CD4-positive, CD25-positive, alpha-beta regulatory T cell (primary cell): ENCODE results near the gene TSC22D3. TPM values are rescaled to one million over a fixed set of nuclear protein-coding genes. Genes with fewer than 3 reads are reported as not detected.

Experiments
- ATAC-seq, 2 donors: fragments of 150-1000 bp; cut with Tn5 transposase; one replicate each; pipeline ENCODE4 v1.10.0; 2021; ENCODE audit warnings: low read depth in 2 of 2, moderate number of reproducible peaks in 2 of 2, moderate library complexity in 1 of 2
- DNase-seq, 3 donors: peaks; one replicate each; pipeline versions ENCODE4 v3.0.0 to v3.0.0-alpha.2; 2012 to 2022; ENCODE audit warnings: mixed read lengths in 1 of 3
- H3K27ac ChIP-seq: one replicate; pipeline ENCODE4 v1.7.0; 2013; ENCODE audit warnings: mild to moderate bottlenecking, low read length; ENCODE audit not compliant: insufficient read depth, poor library complexity, severe bottlenecking
- H3K27me3 ChIP-seq: one replicate; pipeline ENCODE4 v1.7.0; 2013; ENCODE audit warnings: low read length; ENCODE audit not compliant: control insufficient read depth, insufficient read depth
- H3K36me3 ChIP-seq: one replicate; pipeline ENCODE4 v1.7.0; 2013; ENCODE audit warnings: mild to moderate bottlenecking, low read length, moderate library complexity; ENCODE audit not compliant: control insufficient read depth, insufficient read depth
- H3K4me1 ChIP-seq: 2 replicates; pipeline ENCODE4 v1.7.0; 2013; ENCODE audit warnings: mild to moderate bottlenecking, low read length; ENCODE audit not compliant: insufficient read depth, control insufficient read depth, poor library complexity, severe bottlenecking
- H3K4me3 ChIP-seq: one replicate; pipeline ENCODE4 v1.7.0; 2013; ENCODE audit warnings: low read depth, mild to moderate bottlenecking, low read length, moderate library complexity
- H3K9me3 ChIP-seq, 2 experiments: 1 replicate in 1 of 2; 2 replicates in 1 of 2; pipeline ENCODE4 v1.7.0; 2013; ENCODE audit warnings: low read length in 2 of 2, mild to moderate bottlenecking in 1 of 2, moderate library complexity in 1 of 2; ENCODE audit not compliant: control insufficient read depth in 2 of 2
- H3K27ac Mint-ChIP-seq, 3 donors: one replicate each; pipeline ENCODE4 v1.8.0; 2020 to 2022; ENCODE audit warnings: mild to moderate bottlenecking in 3 of 3, mixed read lengths in 3 of 3, moderate library complexity in 2 of 3
- H3K27me3 Mint-ChIP-seq: one replicate; pipeline ENCODE4 v1.8.0; 2022; ENCODE audit warnings: mild to moderate bottlenecking, mixed read lengths
- H3K36me3 Mint-ChIP-seq: one replicate; pipeline ENCODE4 v1.8.0; 2020; ENCODE audit warnings: mixed read lengths
- H3K4me1 Mint-ChIP-seq, 4 donors: one replicate each; pipeline ENCODE4 v1.8.0; 2020 to 2022; ENCODE audit warnings: mixed read lengths in 4 of 4, mild to moderate bottlenecking in 1 of 4
- H3K4me3 Mint-ChIP-seq, 4 donors: one replicate each; pipeline ENCODE4 v1.8.0; 2020 to 2022; ENCODE audit warnings: mild to moderate bottlenecking in 4 of 4, mixed read lengths in 4 of 4, moderate library complexity in 3 of 4
- H3K9me3 Mint-ChIP-seq, 7 donors: one replicate each; pipeline ENCODE4 v1.8.0; 2020 to 2022; ENCODE audit warnings: mixed read lengths in 7 of 7, mild to moderate bottlenecking in 3 of 7, moderate library complexity in 2 of 7
- polyA plus RNA-seq, 4 donors: library from polyadenylated mRNA; unstranded; fragments of 300-500 nt; fragmentation: Illumina TruSeq; gene quantifications; one replicate each; pipeline ENCODE4 v1.2.3, GENCODE V29; 2021
- total RNA-seq: library from RNA; stranded (reverse); gene quantifications from one replicate; pipeline ENCODE4 v1.2.3, GENCODE V29; 2022

Gene TSC22D3
- total and polyA plus RNA-seq, 5 donors from 2014 or later = 624 to 2,718 (median 1,073) TPM

- Histone ChIP-seq H3K27me3 (peaks cover 3% of the 10 kb centered on the region), H3K4me3 (no peak overlapping the region), H3K4me1 (no peaks in the 10 kb centered on the region), H3K27ac (no peak overlapping the region), H3K9me3 (no peaks in the 10 kb centered on the region), H3K36me3 (no peaks in the 10 kb centered on the region)
- no peak overlapping the region for H3K4me3 Mint-ChIP-seq
- DNase-seq = no peak
- no peaks in the 10 kb centered on the region for H3K36me3 Mint-ChIP-seq
- peaks cover 9% of the 10 kb centered on the region for H3K27me3 Mint-ChIP-seq
- no peak for ATAC-seq
- H3K4me1 Mint-ChIP-seq = no peaks in the 10 kb centered on the region
- no peak overlapping the region for H3K27ac Mint-ChIP-seq
- peaks cover 0 to 2% (median 0%) of the 10 kb centered on the region in 7 donors for H3K9me3 Mint-ChIP-seq
Observed at GRCh38 chrX:107787827-107788226, 12.2 kb upstream of the TSC22D3 start.

- H3K4me3 Mint-ChIP-seq = no peak overlapping the region
- Histone ChIP-seq H3K4me3 (no peak overlapping the region), H3K36me3 (no peaks in the 10 kb centered on the region), H3K4me1 (peaks cover 13% of the 10 kb centered on the region), H3K27me3 (no peaks in the 10 kb centered on the region), H3K9me3 (no peaks in the 10 kb centered on the region), H3K27ac (no peak overlapping the region)
- ATAC-seq (no peak), DNase-seq (no peak)
- H3K36me3 Mint-ChIP-seq = no peaks in the 10 kb centered on the region
- H3K27me3 Mint-ChIP-seq = peaks cover 10% of the 10 kb centered on the region
- no peak overlapping the region for H3K27ac Mint-ChIP-seq
- H3K9me3 Mint-ChIP-seq = no peaks in the 10 kb centered on the region
- peaks cover 0 to 12% (median 5%) of the 10 kb centered on the region in 4 donors for H3K4me1 Mint-ChIP-seq
Observed at GRCh38 chrX:107780525-107780924, 4.9 kb upstream of the TSC22D3 start.

GRCh38 chrX:107777536-107777832, 1.9 kb upstream of the TSC22D3 start, which contains the start of gene NCBP2L:
TSS of gene NCBP2L (plus strand) at chrX:107777733. CDS start at chrX:107794221, 16,488 bp downstream.
- Histone ChIP-seq H3K36me3 (no peaks in the 10 kb centered on the region), H3K4me3 (peak within 1 kb of the TSS; percentile 84), H3K4me1 (peaks cover 13% of the 10 kb centered on the region), H3K27me3 (no peaks in the 10 kb centered on the region), H3K27ac (peak within 1 kb of the TSS; percentile 61), H3K9me3 (no peaks in the 10 kb centered on the region)
- peak within 1 kb of the TSS; percentile 85 to 99 (median 92) for H3K4me3 Mint-ChIP-seq
- peak within 1 kb of the TSS; percentile 62 to 97 (median 85) for H3K27ac Mint-ChIP-seq
- H3K36me3 Mint-ChIP-seq = no peaks in the 10 kb centered on the region
- H3K27me3 Mint-ChIP-seq = peaks cover 10% of the 10 kb centered on the region
- ATAC-seq = no peak
- DNase-seq = no peak
- no peaks in the 10 kb centered on the region for H3K9me3 Mint-ChIP-seq
- H3K4me1 Mint-ChIP-seq = peaks cover 0 to 23% (median 5%) of the 10 kb centered on the region in 4 donors

GRCh38 chrX:107776649-107777535, 1.3 kb upstream of the TSC22D3 start:
- Mint-ChIP-seq H3K27ac (peak overlapping the region; percentile 62 to 97 (median 85)), H3K27me3 (peaks cover 10% of the 10 kb centered on the region), H3K4me1 (peaks cover 0 to 28% (median 5%) of the 10 kb centered on the region in 4 donors), H3K9me3 (no peaks in the 10 kb centered on the region), H3K36me3 (no peaks in the 10 kb centered on the region), H3K4me3 (peak overlapping the region; percentile 85 to 99 (median 92))
- ATAC-seq = peak; percentile 87 to 88
- Histone ChIP-seq H3K9me3 (no peaks in the 10 kb centered on the region), H3K4me3 (peak overlapping the region; percentile 84), H3K27ac (peak overlapping the region; percentile 61), H3K4me1 (peaks cover 13% of the 10 kb centered on the region), H3K27me3 (no peaks in the 10 kb centered on the region), H3K36me3 (no peaks in the 10 kb centered on the region)
- peak; percentile 64 to 89 (median 85) for DNase-seq

- Mint-ChIP-seq H3K36me3 (no peaks in the 10 kb centered on the region), H3K4me1 (peaks cover 0 to 28% (median 5%) of the 10 kb centered on the region in 4 donors), H3K9me3 (no peaks in the 10 kb centered on the region), H3K27ac (peak overlapping the region in 1 of 3 donors; percentile 61), H3K4me3 (peak overlapping the region in 3 of 4 donors; percentile 85 to 96 (median 88)), H3K27me3 (peaks cover 18% of the 10 kb centered on the region)
- H3K36me3 ChIP-seq = no peaks in the 10 kb centered on the region
- H3K27me3 ChIP-seq = no peaks in the 10 kb centered on the region
- H3K27ac ChIP-seq = no peak overlapping the region
- DNase-seq (no peak), ATAC-seq (no peak)
- H3K4me3 ChIP-seq = no peak overlapping the region
- H3K9me3 ChIP-seq = no peaks in the 10 kb centered on the region
- H3K4me1 ChIP-seq = peaks cover 13% of the 10 kb centered on the region
Observed at GRCh38 chrX:107775000-107775733, 420 bp downstream of the TSC22D3 start.

- no peaks in the 10 kb centered on the region for H3K9me3 ChIP-seq
- H3K27me3 ChIP-seq = no peaks in the 10 kb centered on the region
- H3K36me3 Mint-ChIP-seq = peaks cover 1% of the 10 kb centered on the region
- peaks cover 0 to 28% (median 5%) of the 10 kb centered on the region in 4 donors for H3K4me1 Mint-ChIP-seq
- peak overlapping the region in 1 of 3 donors; percentile 61 for H3K27ac Mint-ChIP-seq
- DNase-seq (no peak), ATAC-seq (no peak)
- peaks cover 13% of the 10 kb centered on the region for H3K4me1 ChIP-seq
- no peak overlapping the region for H3K27ac ChIP-seq
- H3K4me3 Mint-ChIP-seq = peak overlapping the region in 3 of 4 donors; percentile 32 to 85 (median 32)
- peaks cover 18% of the 10 kb centered on the region for H3K27me3 Mint-ChIP-seq
- no peaks in the 10 kb centered on the region for H3K9me3 Mint-ChIP-seq
- no peaks in the 10 kb centered on the region for H3K36me3 ChIP-seq
- H3K4me3 ChIP-seq = no peak overlapping the region
Observed at GRCh38 chrX:107773906-107774435, 1.6 kb downstream of the TSC22D3 start.

GRCh38 chrX:107773206-107773605, 2.4 kb downstream of the TSC22D3 start:
- Mint-ChIP-seq H3K27ac (no peak overlapping the region), H3K4me3 (no peak overlapping the region)

More at GRCh38 chrX:107773206-107773605, 2.4 kb downstream of the TSC22D3 start:
- Histone ChIP-seq H3K27ac (no peak overlapping the region), H3K4me1 (peaks cover 13% of the 10 kb centered on the region), H3K36me3 (no peaks in the 10 kb centered on the region), H3K27me3 (no peaks in the 10 kb centered on the region), H3K4me3 (no peak overlapping the region), H3K9me3 (no peaks in the 10 kb centered on the region)
- peaks cover 0 to 28% (median 5%) of the 10 kb centered on the region in 4 donors for H3K4me1 Mint-ChIP-seq
- H3K9me3 Mint-ChIP-seq = no peaks in the 10 kb centered on the region
- H3K27me3 Mint-ChIP-seq = peaks cover 18% of the 10 kb centered on the region
- peaks cover 8% of the 10 kb centered on the region for H3K36me3 Mint-ChIP-seq
- DNase-seq (no peak), ATAC-seq (no peak)
